H1 (cell line): ENCODE results near the gene CKS1B. TPM values are rescaled to one million over a fixed set of nuclear protein-coding genes. Genes with fewer than 3 reads are reported as not detected.
A peak's percentile ranks its signal among the peaks of the same experiment; 100 is the strongest.

Experiments used
- CTCF ChIA-PET: fragments of 300-600 bp; sonication (Branson Sonifier 250); formaldehyde crosslinking; loops from one replicate; lab custom pipeline; 2021; ENCODE audit not compliant: partially characterized antibody; lab: Charles Lee
- POLR2A ChIA-PET: fragments of 300-600 bp; sonication (Branson Sonifier 250); formaldehyde crosslinking; loops from one replicate; lab custom pipeline; 2021; ENCODE audit warnings: inconsistent platforms; ENCODE audit not compliant: partially characterized antibody; lab: Charles Lee
- DNase-seq, 2 experiments: peaks; one replicate each; pipeline versions ENCODE4 v3.0.0 to v3.0.0-alpha.2; 2010 to 2022; ENCODE audit warnings: low spot score in 2 of 2, low read depth in 1 of 2, mixed read lengths in 1 of 2
- FAIRE-seq: peaks from 2 replicates; lab custom pipeline; 2011; peaks lifted over from hg19 to GRCh38; lab: Jason Lieb, UNC
- H2AFZ ChIP-seq: 2 replicates; pipeline ENCODE4 v1.8.1; 2012; ENCODE audit warnings: low read length, inconsistent platforms
- H2AK5ac ChIP-seq: 2 replicates; pipeline ENCODE4 v1.6.1; 2013; ENCODE audit warnings: low read depth, low read length
- H2BK120ac ChIP-seq: replicated peaks from 2 replicates; pipeline ENCODE3; 2013; ENCODE audit warnings: low read depth, low read length, inconsistent platforms
- H2BK12ac ChIP-seq: 2 replicates; pipeline ENCODE4 v1.6.1; 2013; ENCODE audit warnings: low read depth, low read length
- H2BK15ac ChIP-seq: 2 replicates; pipeline ENCODE4 v1.6.1; 2013; ENCODE audit warnings: low read length
- H2BK20ac ChIP-seq: 2 replicates; pipeline ENCODE4 v1.6.1; 2013; ENCODE audit warnings: low read length
- H2BK5ac ChIP-seq: 2 replicates; pipeline ENCODE4 v1.6.1; 2013; ENCODE audit warnings: low read depth, low read length
- H3K14ac ChIP-seq: 2 replicates; pipeline ENCODE4 v1.6.1; 2013; ENCODE audit warnings: inconsistent platforms; ENCODE audit not compliant: insufficient read length
- H3K18ac ChIP-seq: 2 replicates; pipeline ENCODE4 v1.6.1; 2013; ENCODE audit warnings: low read length; ENCODE audit errors: extremely low read depth
- H3K23ac ChIP-seq: 2 replicates; pipeline ENCODE4 v1.6.1; 2013; ENCODE audit warnings: inconsistent platforms; ENCODE audit not compliant: insufficient read length
- H3K23me2 ChIP-seq: 2 replicates; pipeline ENCODE4 v1.6.1; 2013; ENCODE audit warnings: low read depth, low read length
- H3K27ac ChIP-seq: 2 replicates; pipeline ENCODE4 v1.6.1; 2011; ENCODE audit warnings: low read depth, low read length, inconsistent platforms
- H3K27me3 ChIP-seq, 4 experiments: replicated peaks in 1 of 4; 1 replicate in 1 of 4; 2 replicates in 3 of 4; pipeline versions ENCODE4 v1.6.1 to v1.8.1; 2011 to 2013; ENCODE audit warnings: low read length in 3 of 4, mild to moderate bottlenecking in 3 of 4, inconsistent platforms in 2 of 4, mixed read lengths in 2 of 4, moderate library complexity in 1 of 4; ENCODE audit not compliant: control insufficient read depth in 3 of 4, insufficient read depth in 3 of 4; ENCODE audit errors: extremely low read depth in 1 of 4
- H3K36me3 ChIP-seq, 4 experiments: 2 replicates each; pipeline versions ENCODE4 v1.6.1 to v1.8.1; 2011 to 2013; ENCODE audit warnings: mild to moderate bottlenecking in 4 of 4, low read length in 3 of 4, moderate library complexity in 2 of 4, control low read depth in 1 of 4, inconsistent platforms in 1 of 4; ENCODE audit not compliant: insufficient read depth in 4 of 4, control insufficient read depth in 2 of 4
- H3K4ac ChIP-seq: replicated peaks from 2 replicates; pipeline ENCODE3; 2013; ENCODE audit warnings: low read length, low read depth, mixed read lengths, inconsistent platforms; ENCODE audit not compliant: insufficient read length
- H3K4me1 ChIP-seq, 4 experiments: replicated peaks in 1 of 4; 1 replicate in 1 of 4; 2 replicates in 3 of 4; pipeline versions ENCODE4 v1.6.1 to v1.8.1; 2011 to 2013; ENCODE audit warnings: low read length in 3 of 4, inconsistent platforms in 2 of 4, mixed read lengths in 1 of 4; ENCODE audit not compliant: insufficient read depth in 4 of 4, control insufficient read depth in 3 of 4
- H3K4me2 ChIP-seq, 2 experiments: 2 replicates each; pipeline versions ENCODE4 v1.6.1 to v1.8.1; 2011 to 2013; ENCODE audit warnings: low read depth in 2 of 2, low read length in 2 of 2, control low read depth in 1 of 2, inconsistent platforms in 1 of 2, mild to moderate bottlenecking in 1 of 2; ENCODE audit not compliant: insufficient read depth in 1 of 2
- H3K4me3 ChIP-seq, 4 experiments: fragments of 200-600, 300-600 bp in 1 of 4; sonication (generic), shearing (Covaris generic), sonication (Bioruptor Twin) in 1 of 4; 2 replicates each; pipeline versions ENCODE4 v1.5.1 to v1.8.1; 2011 to 2016; ENCODE audit warnings: low read length in 4 of 4, low read depth in 3 of 4, control low read depth in 2 of 4, inconsistent platforms in 2 of 4, mild to moderate bottlenecking in 2 of 4, mixed read lengths in 1 of 4, moderate library complexity in 1 of 4; ENCODE audit not compliant: insufficient read depth in 2 of 4; ENCODE audit errors: extremely low read depth in 1 of 4
- H3K56ac ChIP-seq: replicated peaks from 2 replicates; pipeline ENCODE3; 2013; ENCODE audit warnings: low read depth, mild to moderate bottlenecking, mixed read lengths, low read length, inconsistent platforms; ENCODE audit not compliant: insufficient read length
- H3K79me1 ChIP-seq: 2 replicates; pipeline ENCODE4 v1.6.1; 2013; ENCODE audit warnings: low read depth, low read length, control low read depth
- H3K79me2 ChIP-seq, 2 experiments: 2 replicates each; pipeline versions ENCODE4 v1.6.1 to v1.8.1; 2012 to 2013; ENCODE audit warnings: low read length in 2 of 2, mild to moderate bottlenecking in 2 of 2, inconsistent platforms in 1 of 2; ENCODE audit not compliant: insufficient read depth in 2 of 2, control insufficient read depth in 1 of 2
- H3K9ac ChIP-seq, 4 experiments: replicated peaks in 1 of 4; 1 replicate in 1 of 4; 2 replicates in 3 of 4; pipeline versions ENCODE4 v1.6.1 to v1.8.1; 2011 to 2013; ENCODE audit warnings: low read depth in 3 of 4, low read length in 3 of 4, control low read depth in 2 of 4, mild to moderate bottlenecking in 2 of 4, moderate library complexity in 2 of 4, inconsistent platforms in 1 of 4; ENCODE audit errors: extremely low read depth in 1 of 4
- H3K9me3 ChIP-seq, 2 experiments: 2 replicates each; pipeline versions ENCODE4 v1.6.1 to v1.8.1; 2012 to 2013; ENCODE audit warnings: mild to moderate bottlenecking in 2 of 2, moderate library complexity in 2 of 2, control low read depth in 1 of 2, inconsistent platforms in 1 of 2, low read depth in 1 of 2, low read length in 1 of 2, mixed read lengths in 1 of 2; ENCODE audit not compliant: insufficient read depth in 2 of 2
- H4K20me1 ChIP-seq, 2 experiments: replicated peaks in 1 of 2; 2 replicates each; pipeline versions ENCODE3 to v1.8.1; 2011 to 2013; ENCODE audit warnings: inconsistent platforms in 2 of 2, low read length in 2 of 2, mild to moderate bottlenecking in 1 of 2; ENCODE audit not compliant: insufficient read depth in 2 of 2, control insufficient read depth in 1 of 2
- H4K5ac ChIP-seq: 2 replicates; pipeline ENCODE4 v1.6.1; 2013; ENCODE audit warnings: low read length, low read depth, mixed read lengths, inconsistent platforms; ENCODE audit not compliant: insufficient read length
- H4K8ac ChIP-seq: 2 replicates; pipeline ENCODE4 v1.8.0; 2013; ENCODE audit warnings: mild to moderate bottlenecking, moderate library complexity, low read length, inconsistent platforms; ENCODE audit not compliant: insufficient read depth; ENCODE audit errors: extremely low read depth
- H4K91ac ChIP-seq: replicated peaks from 2 replicates; pipeline ENCODE3; 2013; ENCODE audit warnings: low read length, mixed read lengths, inconsistent platforms; ENCODE audit not compliant: insufficient read length
- PHF8 ChIP-seq: fragments of 200-600 bp; sonication (generic); conservative IDR thresholded peaks from 2 replicates; pipeline ENCODE4 v1.7.1; 2012; ENCODE audit warnings: low read depth, mild to moderate bottlenecking, inconsistent platforms, low read length, moderate library complexity
- WGBS, 2 experiments: shearing (Covaris generic) in 1 of 2; methylation state at CpG; one replicate each; pipeline versions ENCODE4 v1.1.6 to v1.1.7; 2013 to 2015; ENCODE audit warnings: low lambda C conversion rate in 2 of 2, mixed read lengths in 2 of 2, inconsistent platforms in 1 of 2, low coverage in 1 of 2, missing lambda C conversion rate in 1 of 2; ENCODE audit not compliant: insufficient replicate concordance in 2 of 2, insufficient coverage in 1 of 2, insufficient read length in 1 of 2; ENCODE audit errors: extremely low coverage in 1 of 2, missing lambda C conversion rate in 1 of 2; 5-methylcytosine and 5-hydroxymethylcytosine counted together
- polyA plus RNA-seq, 7 experiments: library from polyadenylated mRNA; depleted of rRNA in 3 of 7; stranded (reverse) in 5 of 7; unstranded in 2 of 7; fragments of >200 nt in 5 of 7; fragments of 200-250 nt in 2 of 7; gene quantifications; 1 replicate in 5 of 7; 2 replicates in 1 of 7; 4 replicates in 1 of 7; pipeline versions ENCODE4 v1.2.1 to v1.2.3, GENCODE V29; 2011 to 2013; ENCODE audit warnings: missing spikeins in 2 of 7, mixed read lengths in 2 of 7
- total RNA-seq: library from RNA; stranded (reverse); fragmentation: NEBNext Ultra II Directional; extraction: Animal tissue kit (Norgen Biotek cat#: 25700); gene quantifications from 2 replicates; pipeline ENCODE4 v1.2.1, GENCODE V29; 2021

Gene CKS1B
- total and polyA plus RNA-seq, 2 of the 8 experiments (the other 6 are each of a cell fraction or from before 2014, with no cell fraction given) = 294 to 1,025 TPM

GRCh38 chr1:155013632-155014031, 39.2 kb downstream of the CKS1B start:
- Histone ChIP-seq H2BK20ac (no peak overlapping the region), H2AFZ (no peak overlapping the region), H3K4me1 (peaks cover 8 to 43% (median 35%) of the 10 kb centered on the region in 4 experiments), H2BK15ac (peak overlapping the region; percentile 98; the same call in 1 of the 2 replicates), H4K91ac (no peak overlapping the region), H3K23ac (no peak overlapping the region), H3K56ac (no peak overlapping the region), H2BK120ac (no peak overlapping the region), H3K79me1 (peaks cover 7% of the 10 kb centered on the region; the same call in 1 of the 2 replicates), H3K14ac (no peak overlapping the region), H3K4me2 (no peak overlapping the region)
- WGBS, 2 experiments = 73% methylated on average over 2 of the region's 8 CpGs; no CpG with 5 or more reads in 1 of the 2 experiments
- no peak for TF ChIP-seq PHF8
- TF ChIP-seq, all 59 proteins: peak for 0
- Histone ChIP-seq H3K9ac (no peak overlapping the region), H4K8ac (no peak overlapping the region), H2AK5ac (no peak overlapping the region), H3K9me3 (no peaks in the 10 kb centered on the region), H4K5ac (no peak overlapping the region), H2BK12ac (0 out of 2 replicates have a peak overlapping the region, but pooled peaks have one; percentile 39), H3K36me3 (peaks cover 0 to 29% (median 13%) of the 10 kb centered on the region in 4 experiments; a peak in 4 of 8 replicates), H4K20me1 (no peaks in the 10 kb centered on the region), H3K27me3 (no peaks in the 10 kb centered on the region), H3K27ac (no peak overlapping the region), H3K4me3 (no peak overlapping the region), H3K18ac (no peak overlapping the region), H3K4ac (no peak overlapping the region), H2BK5ac (no peak overlapping the region), H3K23me2 (no peaks in the 10 kb centered on the region; the same call in 1 of the 2 replicates), H3K79me2 (peaks cover 0 to 15% of the 10 kb centered on the region in 2 experiments; a peak in 2 of 4 replicates)
- DNase-seq (no peak), FAIRE-seq (no peak)
- POLR2A ChIA-PET = interaction anchor here (0.9 to 14.8 kb wide), 6 partner anchors 8 to 71 kb away, joined by 3 to 128 read pairs (median 23); partner anchors contain the start of genes CKS1B, FLAD1, LENEP and SHC1
- CTCF ChIA-PET = interaction anchor here (0.7 to 18.6 kb wide), 5 partner anchors 16 to 49 kb away, joined by 3 to 354 read pairs (median 9); partner anchors contain the start of genes ADAM15, EFNA4, LENEP and ZBTB7B
